Tibial artery (tissue), 4 donors: ENCODE data around the gene HIF1A.
A peak's percentile ranks its signal among the peaks of the same experiment; 100 is the strongest.

ENCODE experiments used
- DNase-seq, 2 donors: peaks; one replicate each; pipeline ENCODE4 v3.0.0-alpha.2; 2019
- H3K27ac ChIP-seq, 2 donors: fragments of 200-600 bp; sonication (generic) in 1 of 2; 1 replicate in 1 of 2; 2 replicates in 1 of 2; pipeline ENCODE4 v1.5.1; 2018 to 2019; ENCODE audit warnings: mild to moderate bottlenecking in 1 of 2
- H3K27me3 ChIP-seq, 2 donors: fragments of 200-600 bp; sonication (generic) in 1 of 2; one replicate each; pipeline versions ENCODE4 v1.5.1 to v1.6.0; 2016 to 2019
- H3K36me3 ChIP-seq, 3 donors: fragments of 200-600 bp; sonication (generic) in 2 of 3; one replicate each; pipeline ENCODE4 v1.5.1; 2016 to 2019; ENCODE audit warnings: mild to moderate bottlenecking in 2 of 3
- H3K4me1 ChIP-seq, 4 donors: fragments of 200-600 bp; sonication (generic) in 2 of 4; 1 replicate in 3 of 4; 2 replicates in 1 of 4; pipeline ENCODE4 v1.5.1; 2016 to 2019
- H3K4me3 ChIP-seq, 2 donors: fragments of 200-600 bp; sonication (generic) in 1 of 2; 1 replicate in 1 of 2; 2 replicates in 1 of 2; pipeline ENCODE4 v1.5.1; 2018 to 2019; ENCODE audit warnings: mild to moderate bottlenecking in 2 of 2
- H3K9me3 ChIP-seq, 3 donors: fragments of 200-600 bp; sonication (generic) in 1 of 3; one replicate each; pipeline ENCODE4 v1.5.1; 2016 to 2019
- CTCF ChIP-seq, 2 experiments: fragments of 200-600 bp in 1 of 2; fragments of 450-650 bp in 1 of 2; IDR thresholded peaks; one replicate each; pipeline ENCODE4 v1.5.1; 2017 to 2019; ENCODE audit warnings: antibody characterized with exemption in 2 of 2, mild to moderate bottlenecking in 1 of 2, moderate library complexity in 1 of 2
- intact Hi-C: fragments of 100-400 bp; cut with DNase I; formaldehyde crosslinking; loops from one replicate; pipeline ENCODE4 v1.15.0; 2023; ENCODE audit warnings: low total_unique reads

HIF1A gene

GRCh38 chr14:61759878-61760277 lies 64.6 kb downstream of the HIF1A start:
- no peak overlapping the region for H3K27ac ChIP-seq
- H3K4me3 ChIP-seq = no peak overlapping the region
- no peaks in the 10 kb centered on the region for H3K36me3 ChIP-seq
- peaks cover 0 to 25% (median 11%) of the 10 kb centered on the region in 4 donors for H3K4me1 ChIP-seq
- no peaks in the 10 kb centered on the region for H3K9me3 ChIP-seq
- intact Hi-C loops = loop anchor here (10.0 kb wide), 1 partner anchor 295 kb away; no protein-coding TSS in a partner anchor
- DNase-seq = no peak
- no peak for TF ChIP-seq CTCF (IDR thresholded peaks at IDR 0.05)
- H3K27me3 ChIP-seq = no peaks in the 10 kb centered on the region

- Histone ChIP-seq H3K36me3 (no peaks in the 10 kb centered on the region), H3K9me3 (no peaks in the 10 kb centered on the region), H3K27me3 (no peaks in the 10 kb centered on the region), H3K4me3 (peak overlapping the region; percentile 67 to 76), H3K4me1 (peaks cover 0 to 25% (median 11%) of the 10 kb centered on the region in 4 donors), H3K27ac (peak overlapping the region; percentile 85 to 87)
- intact Hi-C loops = loop anchor here (10.0 kb wide), 1 partner anchor 297 kb away; no protein-coding TSS in a partner anchor
- DNase-seq = no peak
- no peak for TF ChIP-seq CTCF (IDR thresholded peaks at IDR 0.05)
Observed at GRCh38 chr14:61761557-61761956, 66.2 kb downstream of the HIF1A start.

GRCh38 chr14:61761959-61762786 lies 66.9 kb downstream of the HIF1A start, which contains the start of gene SNAPC1:
Gene SNAPC1 (plus strand): TSS chr14:61762420. CDS start chr14:61762461, 41 bp downstream.
- Histone ChIP-seq H3K27ac (peak within 1 kb of the TSS; percentile 85 to 87), H3K9me3 (no peaks in the 10 kb centered on the region), H3K4me3 (peak within 1 kb of the TSS; percentile 67 to 76), H3K27me3 (no peaks in the 10 kb centered on the region), H3K4me1 (peaks cover 0 to 25% (median 11%) of the 10 kb centered on the region in 4 donors), H3K36me3 (peaks cover 0 to under 1% (median under 1%) of the 10 kb centered on the region in 3 donors)
- intact Hi-C loops = loop anchor here (10.0 kb wide), 1 partner anchor 297 kb away; no protein-coding TSS in a partner anchor
- no peak for TF ChIP-seq CTCF (IDR thresholded peaks at IDR 0.05)
- peak; percentile 97 to 98 for DNase-seq

- Histone ChIP-seq H3K9me3 (no peaks in the 10 kb centered on the region), H3K27ac (no peak overlapping the region), H3K36me3 (peaks cover 7 to 12% (median 10%) of the 10 kb centered on the region in 3 donors), H3K4me3 (no peak overlapping the region), H3K27me3 (no peaks in the 10 kb centered on the region), H3K4me1 (peaks cover 0 to 25% (median 11%) of the 10 kb centered on the region in 4 donors)
- intact Hi-C loops = loop anchor here (10.0 kb wide), 1 partner anchor 300 kb away; no protein-coding TSS in a partner anchor
- TF ChIP-seq CTCF (IDR thresholded peaks at IDR 0.05) = no peak
- DNase-seq = no peak
Observed at GRCh38 chr14:61764342-61765122, 69.2 kb downstream of the HIF1A start.

GRCh38 chr14:61765225-61765943 lies 70.1 kb downstream of the HIF1A start:
- no peak for DNase-seq
- no peak for TF ChIP-seq CTCF (IDR thresholded peaks at IDR 0.05)
- no peaks in the 10 kb centered on the region for H3K27me3 ChIP-seq
- no peaks in the 10 kb centered on the region for H3K9me3 ChIP-seq
- no peak overlapping the region for H3K4me3 ChIP-seq
- H3K36me3 ChIP-seq = peaks cover 9 to 19% (median 19%) of the 10 kb centered on the region in 3 donors
- intact Hi-C loops = loop anchor here (10.0 kb wide), 1 partner anchor 301 kb away; no protein-coding TSS in a partner anchor
- H3K4me1 ChIP-seq = peaks cover 0 to 25% (median 11%) of the 10 kb centered on the region in 4 donors
- no peak overlapping the region for H3K27ac ChIP-seq
